GM12878 (cell line): Measurements from ENCODE around the gene ZFP64. TPM values are rescaled to one million over a fixed set of nuclear protein-coding genes. Genes with fewer than 3 reads are reported as not detected.

ENCODE experiments used
- ASH2L ChIP-seq: fragments of 300-600, 200-600 bp; sonication (generic); IDR thresholded peaks from 2 replicates; pipeline ENCODE4 v1.6.1; 2017; ENCODE audit warnings: low read depth, mild to moderate bottlenecking, borderline replicate concordance
- CBX5 ChIP-seq: sonication (generic); IDR thresholded peaks from 2 replicates; pipeline ENCODE4 v1.6.1; 2016; ENCODE audit warnings: low read depth, moderate library complexity, mild to moderate bottlenecking, inconsistent platforms
- CHD2 ChIP-seq: IDR thresholded peaks from 2 replicates; pipeline ENCODE4 v1.6.1; 2011; ENCODE audit warnings: low read depth, low read length, improper control_type of control experiment, borderline replicate concordance
- EGR1 ChIP-seq, 2 experiments: IDR thresholded peaks; 1 replicate in 1 of 2; 2 replicates in 1 of 2; pipeline ENCODE4 v1.6.1; 2011 to 2012; ENCODE audit warnings: low read depth in 2 of 2, low read length in 2 of 2, borderline replicate concordance in 1 of 2, mild to moderate bottlenecking in 1 of 2, moderate library complexity in 1 of 2
- FOXK2 ChIP-seq: fragments of 450-650 bp; IDR thresholded peaks from 2 replicates; pipeline ENCODE4 v1.6.1; 2017; ENCODE audit warnings: mild to moderate bottlenecking, moderate library complexity
- FOXM1 ChIP-seq: IDR thresholded peaks from 2 replicates; pipeline ENCODE4 v1.6.1; 2012; ENCODE audit warnings: low read depth, mild to moderate bottlenecking, inconsistent platforms, low read length, moderate library complexity
- LARP7 ChIP-seq: fragments of 450-650 bp; IDR thresholded peaks from 2 replicates; pipeline ENCODE4 v1.6.1; 2017; ENCODE audit warnings: mild to moderate bottlenecking
- MLLT1 ChIP-seq: fragments of 450-650 bp; IDR thresholded peaks from 2 replicates; pipeline ENCODE4 v1.6.1; 2016; ENCODE audit warnings: mild to moderate bottlenecking
- MXI1 ChIP-seq: fragments of 150-350 bp; IDR thresholded peaks from 2 replicates; pipeline ENCODE4 v1.6.1; 2011; ENCODE audit warnings: low read depth, mild to moderate bottlenecking, inconsistent platforms, low read length, improper control_type of control experiment
- NFIC ChIP-seq: IDR thresholded peaks from 2 replicates; pipeline ENCODE4 v1.6.1; 2012; ENCODE audit warnings: low read depth, mild to moderate bottlenecking, inconsistent platforms, low read length, moderate library complexity
- NFXL1 ChIP-seq: fragments of 450-650 bp; IDR thresholded peaks from 2 replicates; pipeline ENCODE4 v1.6.1; 2017; ENCODE audit warnings: antibody characterized with exemption, mild to moderate bottlenecking, borderline replicate concordance
- PAX8 ChIP-seq: fragments of 450-650 bp; IDR thresholded peaks from 2 replicates; pipeline ENCODE4 v1.6.1; 2017; ENCODE audit warnings: mild to moderate bottlenecking, moderate library complexity
- RBBP5 ChIP-seq: fragments of 200-600 bp; sonication (generic); conservative IDR thresholded peaks from 2 replicates; pipeline ENCODE4 v1.6.1; 2016
- SIX5 ChIP-seq: IDR thresholded peaks from 2 replicates; pipeline ENCODE4 v1.6.1; 2011; ENCODE audit warnings: mild to moderate bottlenecking, low read depth, low read length, moderate library complexity; ENCODE audit not compliant: severe bottlenecking
- SPI1 ChIP-seq: IDR thresholded peaks from 2 replicates; pipeline ENCODE4 v1.6.1; 2011; ENCODE audit warnings: low read depth, mild to moderate bottlenecking, low read length, moderate library complexity, borderline replicate concordance; ENCODE audit not compliant: insufficient read depth
- SREBF1 ChIP-seq: IDR thresholded peaks from 2 replicates; pipeline ENCODE4 v1.6.1; 2012; ENCODE audit warnings: mild to moderate bottlenecking, low read length
- SRF ChIP-seq, 2 experiments: IDR thresholded peaks; 2 replicates each; pipeline ENCODE4 v1.6.1; 2011; ENCODE audit warnings: low read depth in 2 of 2, low read length in 2 of 2, mild to moderate bottlenecking in 1 of 2, moderate library complexity in 1 of 2
- TCF3 ChIP-seq: IDR thresholded peaks from 2 replicates; pipeline ENCODE4 v1.6.1; 2012; ENCODE audit warnings: low read depth, mild to moderate bottlenecking, low read length, borderline replicate concordance; ENCODE audit not compliant: insufficient read depth
- polyA plus RNA-seq, 11 experiments: library from polyadenylated mRNA; depleted of rRNA in 4 of 11; unstranded in 6 of 11; stranded (reverse) in 5 of 11; fragments of >200 nt; fragmentation: Nextera tagmentation in 4 of 11; fragmentation: Illumina TruSeq in 1 of 11; extraction: Ambion mirVana in 4 of 11; extraction: Trizol in 1 of 11; gene quantifications; 1 replicate in 1 of 11; 2 replicates in 10 of 11; pipeline versions ENCODE4 v1.2.1 to v1.2.3, GENCODE V29; 2011 to 2016; ENCODE audit warnings: inconsistent platforms in 2 of 11, missing spikeins in 2 of 11, low read depth in 1 of 11
- total RNA-seq, 4 experiments: library from RNA; depleted of rRNA in 3 of 4; stranded (reverse); fragments of >200 nt in 3 of 4; fragmentation: Illumina TruSeq in 1 of 4; extraction: Trizol in 1 of 4; gene quantifications; 2 replicates each; pipeline versions ENCODE4 v1.2.1 to v1.2.3, GENCODE V29; 2013 to 2021
- TF ChIP-seq, protein P1 (sequence below): fragments of 450-650 bp; IDR thresholded peaks from 2 replicates; pipeline ENCODE4 v1.6.1; 2018; ENCODE audit warnings: borderline replicate concordance, mild to moderate bottlenecking; ENCODE audit not compliant: partially characterized antibody
- TF ChIP-seq, protein P2 (sequence below): IDR thresholded peaks from 2 replicates; pipeline ENCODE4 v1.6.1; 2011; ENCODE audit warnings: borderline replicate concordance, low read depth, mild to moderate bottlenecking, moderate library complexity, low read length; ENCODE audit not compliant: insufficient read depth, poor library complexity, severe bottlenecking
- TF ChIP-seq, protein P3 (sequence below): IDR thresholded peaks from 2 replicates; pipeline ENCODE4 v1.6.1; 2012; ENCODE audit warnings: low read depth, low read length, improper control_type of control experiment
- TF ChIP-seq, protein P4 (sequence below): fragments of 450-650 bp; IDR thresholded peaks from 2 replicates; pipeline ENCODE4 v1.6.1; 2014; ENCODE audit warnings: mild to moderate bottlenecking

Gene ZFP64
- total and polyA plus RNA-seq, 10 of the 15 experiments (the other 5 are each of a cell fraction or from before 2014, with no cell fraction given), result 2.3 to 21.8 (median 11.8) TPM

GRCh38 chr20:52191132-52191915, at the start of gene ZFP64 (continued):
- TF ChIP-seq, protein P1, sequence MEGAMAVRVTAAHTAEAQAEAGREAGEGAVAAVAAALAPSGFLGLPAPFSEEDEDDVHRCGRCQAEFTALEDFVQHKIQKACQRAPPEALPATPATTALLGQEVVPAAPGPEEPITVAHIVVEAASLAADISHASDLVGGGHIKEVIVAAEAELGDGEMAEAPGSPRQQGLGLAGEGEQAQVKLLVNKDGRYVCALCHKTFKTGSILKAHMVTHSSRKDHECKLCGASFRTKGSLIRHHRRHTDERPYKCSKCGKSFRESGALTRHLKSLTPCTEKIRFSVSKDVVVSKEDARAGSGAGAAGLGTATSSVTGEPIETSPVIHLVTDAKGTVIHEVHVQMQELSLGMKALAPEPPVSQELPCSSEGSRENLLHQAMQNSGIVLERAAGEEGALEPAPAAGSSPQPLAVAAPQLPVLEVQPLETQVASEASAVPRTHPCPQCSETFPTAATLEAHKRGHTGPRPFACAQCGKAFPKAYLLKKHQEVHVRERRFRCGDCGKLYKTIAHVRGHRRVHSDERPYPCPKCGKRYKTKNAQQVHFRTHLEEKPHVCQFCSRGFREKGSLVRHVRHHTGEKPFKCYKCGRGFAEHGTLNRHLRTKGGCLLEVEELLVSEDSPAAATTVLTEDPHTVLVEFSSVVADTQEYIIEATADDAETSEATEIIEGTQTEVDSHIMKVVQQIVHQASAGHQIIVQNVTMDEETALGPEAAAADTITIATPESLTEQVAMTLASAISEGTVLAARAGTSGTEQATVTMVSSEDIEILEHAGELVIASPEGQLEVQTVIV, result peak; percentile 53
- TF ChIP-seq NFXL1 (0 out of 2 replicates have a peak, but pooled peaks have one; percentile 38), LARP7 (no peak; the same call in 1 of the 2 replicates), NFIC (no peak), EGR1 (IDR thresholded peaks at IDR 0.05; ENCODE audit: borderline replicate concordance in 1 of 2, low read depth in 2 of 2, low read length in 2 of 2) (peak in 1 of 2 experiments; percentile 39; a peak in 1 of 3 replicates), TCF3 (no peak), RBBP5 (peak; percentile 55; the same call in 1 of the 2 replicates), SIX5 (no peak), PAX8 (no peak), MXI1 (no peak), SPI1 (peak; percentile 54; the same call in 1 of the 2 replicates), ASH2L (peak; percentile 76; the same call in 1 of the 2 replicates), SRF (IDR thresholded peaks at IDR 0.05; ENCODE audit: low read depth in 2 of 2, low read length in 2 of 2) (0 out of 4 replicates have a peak, but pooled peaks of 1 of the 2 experiments have one; percentile 46), FOXK2 (no peak), MLLT1 (no peak), FOXM1 (no peak), SREBF1 (no peak), CBX5 (peak; percentile 60), CHD2 (peak; percentile 17; the same call in 1 of the 2 replicates)
- TF ChIP-seq, protein P2, sequence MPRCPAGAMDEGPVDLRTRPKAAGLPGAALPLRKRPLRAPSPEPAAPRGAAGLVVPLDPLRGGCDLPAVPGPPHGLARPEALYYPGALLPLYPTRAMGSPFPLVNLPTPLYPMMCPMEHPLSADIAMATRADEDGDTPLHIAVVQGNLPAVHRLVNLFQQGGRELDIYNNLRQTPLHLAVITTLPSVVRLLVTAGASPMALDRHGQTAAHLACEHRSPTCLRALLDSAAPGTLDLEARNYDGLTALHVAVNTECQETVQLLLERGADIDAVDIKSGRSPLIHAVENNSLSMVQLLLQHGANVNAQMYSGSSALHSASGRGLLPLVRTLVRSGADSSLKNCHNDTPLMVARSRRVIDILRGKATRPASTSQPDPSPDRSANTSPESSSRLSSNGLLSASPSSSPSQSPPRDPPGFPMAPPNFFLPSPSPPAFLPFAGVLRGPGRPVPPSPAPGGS, result no peak
- TF ChIP-seq, protein P3, sequence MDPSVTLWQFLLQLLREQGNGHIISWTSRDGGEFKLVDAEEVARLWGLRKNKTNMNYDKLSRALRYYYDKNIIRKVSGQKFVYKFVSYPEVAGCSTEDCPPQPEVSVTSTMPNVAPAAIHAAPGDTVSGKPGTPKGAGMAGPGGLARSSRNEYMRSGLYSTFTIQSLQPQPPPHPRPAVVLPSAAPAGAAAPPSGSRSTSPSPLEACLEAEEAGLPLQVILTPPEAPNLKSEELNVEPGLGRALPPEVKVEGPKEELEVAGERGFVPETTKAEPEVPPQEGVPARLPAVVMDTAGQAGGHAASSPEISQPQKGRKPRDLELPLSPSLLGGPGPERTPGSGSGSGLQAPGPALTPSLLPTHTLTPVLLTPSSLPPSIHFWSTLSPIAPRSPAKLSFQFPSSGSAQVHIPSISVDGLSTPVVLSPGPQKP, result peak; percentile 80
- TF ChIP-seq, protein P4, sequence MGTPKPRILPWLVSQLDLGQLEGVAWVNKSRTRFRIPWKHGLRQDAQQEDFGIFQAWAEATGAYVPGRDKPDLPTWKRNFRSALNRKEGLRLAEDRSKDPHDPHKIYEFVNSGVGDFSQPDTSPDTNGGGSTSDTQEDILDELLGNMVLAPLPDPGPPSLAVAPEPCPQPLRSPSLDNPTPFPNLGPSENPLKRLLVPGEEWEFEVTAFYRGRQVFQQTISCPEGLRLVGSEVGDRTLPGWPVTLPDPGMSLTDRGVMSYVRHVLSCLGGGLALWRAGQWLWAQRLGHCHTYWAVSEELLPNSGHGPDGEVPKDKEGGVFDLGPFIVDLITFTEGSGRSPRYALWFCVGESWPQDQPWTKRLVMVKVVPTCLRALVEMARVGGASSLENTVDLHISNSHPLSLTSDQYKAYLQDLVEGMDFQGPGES, result no peak
